ENCODE data around the gene ACOT8.

The ACOT8 gene

DNA sequence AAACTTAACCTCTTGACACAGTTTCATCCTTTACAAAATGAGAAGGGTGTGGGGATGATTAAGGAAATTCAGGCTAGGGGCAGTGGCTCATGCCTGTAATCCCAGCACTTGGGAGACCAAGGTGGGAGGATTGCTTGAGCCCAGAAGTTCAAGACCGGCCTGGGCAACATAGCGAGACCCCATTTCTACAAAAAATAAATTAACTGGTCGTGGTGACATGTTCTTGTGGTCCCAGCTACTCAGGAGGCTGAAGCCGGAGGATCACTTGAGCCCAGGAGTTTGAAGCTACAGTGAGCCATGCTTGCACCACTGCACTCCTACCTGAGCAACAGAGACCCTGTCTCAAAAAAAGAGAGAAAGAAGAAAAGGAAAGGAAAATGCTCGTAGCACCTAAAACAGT is 9.3 kb upstream of the ACOT8 start:
- H3K4me1 ChIP-seq (ENCODE audit: low read depth, poor library complexity, severe bottlenecking), result no peaks in the 10 kb centered on the region

DNA sequence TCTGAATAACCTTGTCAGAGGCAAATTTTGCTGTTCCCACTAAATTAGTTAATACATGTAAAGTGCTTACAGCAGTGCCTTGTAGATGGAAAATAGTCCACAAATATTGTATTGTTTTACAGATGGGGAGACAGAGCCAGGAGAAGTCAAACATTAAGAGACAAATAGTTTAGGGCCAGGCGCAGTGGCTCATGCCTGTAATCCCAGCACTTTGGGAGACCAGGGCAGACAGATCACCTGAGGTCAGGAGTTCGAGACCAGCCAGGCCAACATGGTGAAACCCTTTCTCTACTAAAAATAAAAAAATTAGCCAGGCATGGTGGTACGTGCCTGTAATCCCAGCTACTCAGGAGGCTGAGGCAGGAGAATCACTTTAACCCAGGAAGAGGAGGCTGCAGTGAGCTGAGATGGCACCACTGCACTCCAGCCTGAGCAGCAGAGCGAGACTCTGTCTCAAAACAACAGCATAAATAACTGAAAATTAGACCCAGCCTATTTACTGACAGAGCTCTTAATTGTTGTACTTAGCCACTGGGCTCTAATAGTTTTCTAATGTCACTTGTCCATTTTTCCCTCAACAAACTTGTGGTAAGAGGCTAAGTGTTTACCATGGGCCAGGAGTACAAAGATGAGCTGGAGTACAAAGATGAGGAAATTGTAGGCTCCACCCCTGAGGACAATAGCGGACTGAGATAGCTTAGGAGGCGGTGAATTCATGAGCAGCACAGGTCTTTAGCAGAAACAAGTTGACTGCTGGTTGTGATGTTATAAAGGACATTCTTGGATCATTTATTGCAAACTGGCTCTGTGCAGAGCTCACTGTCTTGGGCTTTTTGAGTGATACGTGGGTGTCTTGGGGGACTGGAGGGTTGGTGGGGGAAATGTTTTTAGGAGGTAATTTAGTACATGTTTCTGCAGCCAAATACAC is 6.6 kb upstream of the ACOT8 start:
- TF ChIP-seq, protein P1, sequence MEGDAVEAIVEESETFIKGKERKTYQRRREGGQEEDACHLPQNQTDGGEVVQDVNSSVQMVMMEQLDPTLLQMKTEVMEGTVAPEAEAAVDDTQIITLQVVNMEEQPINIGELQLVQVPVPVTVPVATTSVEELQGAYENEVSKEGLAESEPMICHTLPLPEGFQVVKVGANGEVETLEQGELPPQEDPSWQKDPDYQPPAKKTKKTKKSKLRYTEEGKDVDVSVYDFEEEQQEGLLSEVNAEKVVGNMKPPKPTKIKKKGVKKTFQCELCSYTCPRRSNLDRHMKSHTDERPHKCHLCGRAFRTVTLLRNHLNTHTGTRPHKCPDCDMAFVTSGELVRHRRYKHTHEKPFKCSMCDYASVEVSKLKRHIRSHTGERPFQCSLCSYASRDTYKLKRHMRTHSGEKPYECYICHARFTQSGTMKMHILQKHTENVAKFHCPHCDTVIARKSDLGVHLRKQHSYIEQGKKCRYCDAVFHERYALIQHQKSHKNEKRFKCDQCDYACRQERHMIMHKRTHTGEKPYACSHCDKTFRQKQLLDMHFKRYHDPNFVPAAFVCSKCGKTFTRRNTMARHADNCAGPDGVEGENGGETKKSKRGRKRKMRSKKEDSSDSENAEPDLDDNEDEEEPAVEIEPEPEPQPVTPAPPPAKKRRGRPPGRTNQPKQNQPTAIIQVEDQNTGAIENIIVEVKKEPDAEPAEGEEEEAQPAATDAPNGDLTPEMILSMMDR (conservative IDR thresholded peaks at IDR 0.05; ENCODE audit: low read depth, low read length), result no peak
- Histone ChIP-seq H3K4me1 (ENCODE audit: low read depth, poor library complexity, severe bottlenecking) (peaks cover 7% of the 10 kb centered on the region), H3K4me2 (no peak overlapping the region), H3K79me2 (ENCODE audit: insufficient read depth, low read depth) (no peaks in the 10 kb centered on the region), H3K36me3 (ENCODE audit: insufficient read depth) (no peaks in the 10 kb centered on the region), H3K4me3 (IDR thresholded peaks at IDR 0.05; ENCODE audit: insufficient read depth, low read depth, low read length) (no peak overlapping the region), H3K27ac (no peak overlapping the region), H3K27me3 (ENCODE audit: insufficient read depth, low read depth) (no peaks in the 10 kb centered on the region), H2AFZ (ENCODE audit: low read depth) (no peak overlapping the region), H3K9ac (no peak overlapping the region), H4K20me1 (ENCODE audit: insufficient read depth) (no peaks in the 10 kb centered on the region)

More for the DNA sequence above, 9.3 kb upstream of the ACOT8 start:
- Histone ChIP-seq H3K36me3 (ENCODE audit: insufficient read depth) (no peaks in the 10 kb centered on the region), H3K27me3 (ENCODE audit: insufficient read depth, low read depth) (no peaks in the 10 kb centered on the region), H3K4me3 (IDR thresholded peaks at IDR 0.05; ENCODE audit: insufficient read depth, low read depth, low read length) (no peak overlapping the region), H3K79me2 (ENCODE audit: insufficient read depth, low read depth) (no peaks in the 10 kb centered on the region), H2AFZ (ENCODE audit: low read depth) (no peak overlapping the region), H4K20me1 (ENCODE audit: insufficient read depth) (no peaks in the 10 kb centered on the region), H3K9ac (no peak overlapping the region), H3K27ac (no peak overlapping the region), H3K4me2 (no peak overlapping the region)
- TF ChIP-seq, protein P1 (conservative IDR thresholded peaks at IDR 0.05; ENCODE audit: low read depth, low read length), result no peak

DNA sequence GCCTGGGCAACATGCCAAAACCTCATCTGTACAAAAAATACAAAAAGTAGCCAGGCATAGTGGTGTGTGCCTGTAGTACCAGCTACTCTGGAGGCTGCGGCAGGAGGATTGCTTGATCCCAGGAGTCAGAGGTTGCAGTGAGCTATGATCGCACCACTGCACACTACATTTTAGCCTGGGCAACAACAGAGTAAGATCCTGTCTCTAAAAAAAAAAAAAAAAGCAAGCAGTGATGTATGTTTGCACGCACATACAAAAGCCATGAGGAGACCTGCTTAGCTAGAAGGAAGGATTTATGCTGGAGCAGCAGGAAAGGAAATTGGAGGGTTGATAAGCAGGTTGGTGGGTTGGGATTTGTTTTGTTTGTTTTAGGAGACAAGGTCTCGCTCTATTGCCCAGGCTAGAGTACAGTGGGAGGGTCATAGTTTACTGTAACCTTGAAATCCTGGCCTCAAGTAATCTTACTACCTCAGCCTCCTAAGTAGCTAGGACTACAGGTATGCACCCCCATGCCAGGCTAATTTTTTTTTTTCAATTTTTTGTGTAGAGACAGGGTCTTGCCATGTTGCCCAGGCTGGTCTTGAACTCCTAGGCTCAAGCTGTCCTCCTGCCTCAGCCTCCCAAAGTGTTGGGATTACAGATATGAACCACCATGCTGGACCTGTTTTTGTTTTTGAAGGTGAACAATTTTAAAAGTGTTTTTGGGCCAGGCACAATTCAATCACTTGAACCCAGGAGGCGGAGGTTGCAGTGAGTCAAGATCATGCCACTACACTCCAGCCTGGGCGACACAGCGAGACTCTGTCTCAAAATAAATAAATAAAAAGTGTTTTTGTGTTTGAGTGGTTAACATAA is 4.3 kb upstream of the ACOT8 start:
- Histone ChIP-seq H3K27ac (no peak overlapping the region), H2AFZ (ENCODE audit: low read depth) (no peak overlapping the region), H3K9ac (no peak overlapping the region), H3K4me2 (no peak overlapping the region), H3K79me2 (ENCODE audit: insufficient read depth, low read depth) (peaks cover 7% of the 10 kb centered on the region), H3K4me1 (ENCODE audit: low read depth, poor library complexity, severe bottlenecking) (peaks cover 19% of the 10 kb centered on the region), H4K20me1 (ENCODE audit: insufficient read depth) (no peaks in the 10 kb centered on the region), H3K4me3 (IDR thresholded peaks at IDR 0.05; ENCODE audit: insufficient read depth, low read depth, low read length) (no peak overlapping the region), H3K36me3 (ENCODE audit: insufficient read depth) (no peaks in the 10 kb centered on the region), H3K27me3 (ENCODE audit: insufficient read depth, low read depth) (no peaks in the 10 kb centered on the region)
- TF ChIP-seq, protein P1 (conservative IDR thresholded peaks at IDR 0.05; ENCODE audit: low read depth, low read length), result no peak

DNA sequence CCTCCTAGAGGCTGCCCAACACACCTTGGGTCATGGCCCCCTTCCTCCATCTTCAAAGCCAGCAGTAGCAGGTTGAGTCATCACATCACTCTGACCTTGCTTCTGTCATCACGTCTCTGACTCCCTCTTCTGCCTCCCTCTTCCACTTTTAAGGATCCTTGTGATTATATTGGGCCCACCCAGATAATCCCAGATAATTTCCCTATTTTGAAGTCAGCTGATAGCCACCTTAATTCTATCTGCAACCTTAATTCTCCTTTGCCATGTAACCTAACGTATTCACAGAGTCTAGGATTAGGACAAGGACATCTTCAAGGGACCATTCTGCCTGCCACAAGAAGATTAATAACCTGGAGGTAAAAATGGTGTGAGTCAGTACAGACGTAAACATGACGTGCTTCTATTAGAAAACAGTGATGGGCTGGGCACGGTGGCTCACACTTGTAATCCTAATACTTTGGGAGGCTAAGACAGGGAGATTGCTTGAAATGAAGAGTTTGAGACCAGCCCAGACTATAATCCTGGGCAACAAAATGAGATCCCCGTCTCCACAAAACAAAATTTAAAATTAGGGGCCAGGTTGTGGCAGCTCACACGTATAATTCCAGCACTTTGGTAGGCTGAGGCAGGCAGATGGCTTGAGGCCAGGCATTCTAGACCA is 3.5 kb upstream of the ACOT8 start:
- TF ChIP-seq, protein P1 (conservative IDR thresholded peaks at IDR 0.05; ENCODE audit: low read depth, low read length), result no peak
- no peaks in the 10 kb centered on the region for H3K36me3 ChIP-seq (ENCODE audit: insufficient read depth)
- H3K27ac ChIP-seq, result no peak overlapping the region
- H3K4me2 ChIP-seq, result no peak overlapping the region
- peaks cover 26% of the 10 kb centered on the region for H3K4me1 ChIP-seq (ENCODE audit: low read depth, poor library complexity, severe bottlenecking)
- H4K20me1 ChIP-seq (ENCODE audit: insufficient read depth), result no peaks in the 10 kb centered on the region
- no peak overlapping the region for H3K9ac ChIP-seq
- H2AFZ ChIP-seq (ENCODE audit: low read depth), result no peak overlapping the region
- H3K79me2 ChIP-seq (ENCODE audit: insufficient read depth, low read depth), result peaks cover 14% of the 10 kb centered on the region
- no peak overlapping the region for H3K4me3 ChIP-seq (IDR thresholded peaks at IDR 0.05; ENCODE audit: insufficient read depth, low read depth, low read length)
- no peaks in the 10 kb centered on the region for H3K27me3 ChIP-seq (ENCODE audit: insufficient read depth, low read depth)

All from KMS-11 (cell line).